Measurements from ENCODE around the gene METAP1. TPM values are rescaled to one million over a fixed set of nuclear protein-coding genes. Genes with fewer than 3 reads are reported as not detected.
A peak's percentile ranks its signal among the peaks of the same experiment; 100 is the strongest.
"Not testable (repeated sequence)": the region's sequence is repeated elsewhere in the genome, so short reads cannot be mapped to it uniquely, and the experiment has no call there.

Gene METAP1
- total RNA-seq, 1 donor from 2014 or later = 20.3 TPM

DNA sequence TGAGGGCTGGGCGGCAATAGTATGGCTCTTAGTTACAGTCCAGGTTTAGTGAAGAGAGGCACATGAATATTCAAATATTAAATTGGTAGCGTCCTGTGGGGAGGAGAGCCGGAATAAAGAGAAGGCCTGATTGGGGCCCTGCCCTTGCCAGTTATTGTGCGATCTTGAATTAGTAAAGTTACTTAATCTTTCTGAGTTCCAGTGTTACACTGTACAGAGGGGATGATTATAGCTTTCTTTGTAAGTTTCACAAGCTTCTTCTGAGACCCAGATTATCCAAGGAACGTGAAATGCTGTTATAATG lies 1.2 kb downstream of the METAP1 start:
- DNase-seq (ENCODE audit: low read depth in 2 of 2) = peak in 1 of 2 donors; percentile 1

DNA sequence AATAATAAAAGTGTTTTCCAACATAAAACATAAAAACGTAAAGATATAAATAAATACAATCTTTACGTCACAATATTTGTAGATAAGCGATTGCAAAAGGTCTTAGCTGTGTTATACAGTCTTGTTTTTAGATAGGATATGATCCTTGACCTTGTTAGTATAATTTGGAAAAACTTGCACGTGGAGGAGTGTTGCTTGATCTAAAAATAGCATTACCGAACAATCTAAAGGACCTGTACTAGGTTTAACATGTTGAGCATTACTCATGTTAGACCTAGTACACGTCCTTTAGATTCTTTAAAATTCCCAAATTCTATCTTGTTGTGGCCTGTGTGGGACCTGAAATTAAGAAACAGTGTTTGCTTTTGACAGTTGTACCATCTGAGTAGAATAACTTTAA lies 1.6 kb downstream of the METAP1 start:
- DNase-seq (ENCODE audit: low read depth in 2 of 2) = no peak

DNA sequence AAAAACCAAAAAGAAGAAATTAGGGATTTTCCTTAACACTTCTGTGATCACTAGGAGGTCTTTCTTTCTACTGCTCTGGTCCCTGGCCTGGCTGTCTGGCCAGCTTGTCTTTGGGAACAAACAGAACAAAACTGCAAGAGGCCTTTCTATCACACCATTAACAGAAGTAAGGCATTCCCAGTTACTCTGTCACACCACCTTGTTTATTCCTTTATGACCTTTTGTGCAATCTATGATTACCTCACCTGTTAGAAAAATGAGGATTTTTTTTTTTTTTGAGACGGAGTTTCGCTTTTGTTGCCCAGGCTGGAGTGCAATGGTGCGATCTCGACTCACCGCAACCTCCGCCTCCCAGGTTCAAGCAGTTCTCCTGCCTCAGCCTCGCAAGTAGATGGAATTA lies 3.0 kb downstream of the METAP1 start:
- DNase-seq (ENCODE audit: low read depth in 2 of 2) = no peak

DNA sequence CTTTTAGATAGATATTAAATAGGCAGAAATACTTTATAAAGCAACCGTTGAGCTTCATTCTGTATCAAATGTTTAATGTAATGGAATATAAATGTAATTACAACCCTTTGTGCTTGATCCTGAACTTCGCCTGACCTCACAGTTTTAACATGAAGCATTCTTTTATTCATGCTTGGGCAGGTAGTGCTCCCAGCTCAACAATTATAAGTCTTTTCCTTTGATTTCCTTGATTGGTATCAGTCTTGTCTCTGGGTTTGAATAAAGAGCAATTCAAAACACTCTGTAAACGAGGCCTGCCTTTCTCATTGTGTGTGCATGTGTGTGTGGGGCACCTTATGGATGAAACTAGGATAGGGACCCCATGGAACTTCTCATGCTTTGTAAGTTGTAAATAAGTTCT lies 6.8 kb downstream of the METAP1 start:
- no peak for DNase-seq (ENCODE audit: low read depth in 2 of 2)

DNA sequence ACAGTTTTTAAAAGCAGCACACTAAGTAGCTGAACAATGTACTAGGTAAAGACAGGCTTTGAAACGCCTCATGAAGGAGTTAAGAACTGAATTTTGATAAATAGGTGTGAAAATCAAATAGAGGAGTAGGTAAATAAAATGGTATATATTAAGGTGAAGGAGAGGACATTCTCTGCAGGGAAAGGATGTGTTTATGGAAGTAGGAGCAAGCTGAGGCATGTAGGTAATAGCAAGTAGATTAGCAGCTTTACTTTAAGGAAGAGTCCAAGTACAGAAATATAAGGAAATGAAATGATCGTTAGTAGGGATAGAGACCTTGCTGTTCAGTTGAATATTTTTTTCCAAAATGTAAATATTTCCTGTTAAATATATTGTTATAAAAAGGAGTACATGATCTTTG lies 12.5 kb downstream of the METAP1 start:
- no peak for DNase-seq (ENCODE audit: low read depth in 2 of 2)

DNA sequence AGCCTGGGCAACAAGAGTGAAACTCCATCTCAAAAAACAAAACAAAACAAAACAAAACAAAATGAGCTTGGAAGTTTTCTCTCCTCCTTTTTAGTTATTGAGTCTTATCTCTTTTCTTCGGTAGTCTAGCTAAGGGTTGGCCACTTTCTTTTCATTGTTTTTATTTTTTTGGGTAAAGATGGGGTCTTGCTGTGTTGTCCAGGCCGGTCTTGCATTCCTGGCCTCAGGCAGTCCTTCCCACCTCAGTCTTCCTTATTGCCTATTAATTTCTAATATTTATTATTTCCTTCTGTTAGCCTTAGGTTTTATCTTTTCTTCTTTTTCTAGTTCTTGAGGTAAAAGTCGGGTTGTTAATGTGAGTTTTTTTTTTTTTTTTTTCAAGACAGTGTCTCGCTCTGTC lies 16.4 kb downstream of the METAP1 start:
- no peak for DNase-seq (ENCODE audit: low read depth in 2 of 2)

DNA sequence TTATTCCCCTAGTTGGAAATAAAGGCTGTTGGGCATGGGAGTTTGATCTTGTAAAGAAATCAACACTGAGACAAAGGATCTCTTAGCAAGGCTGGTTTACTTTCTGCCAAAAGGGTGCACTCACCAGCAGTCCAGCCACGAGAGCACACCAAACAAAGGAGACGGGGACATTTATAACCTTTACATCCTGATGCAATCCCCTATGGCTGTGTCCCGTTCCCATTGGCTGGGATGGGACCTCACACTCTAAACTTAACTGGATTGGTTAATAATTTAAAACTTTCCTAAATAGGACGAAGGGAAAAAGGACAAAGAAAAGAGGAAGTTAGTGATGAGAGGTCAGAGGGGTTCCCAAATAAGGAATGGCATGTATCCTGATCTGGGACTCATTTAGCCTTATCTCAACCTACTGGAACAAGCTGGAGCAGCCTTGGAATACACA lies 17.9 kb downstream of the METAP1 start:
- peak in 1 of 2 donors; percentile 7 for DNase-seq (ENCODE audit: low read depth in 2 of 2)

DNA sequence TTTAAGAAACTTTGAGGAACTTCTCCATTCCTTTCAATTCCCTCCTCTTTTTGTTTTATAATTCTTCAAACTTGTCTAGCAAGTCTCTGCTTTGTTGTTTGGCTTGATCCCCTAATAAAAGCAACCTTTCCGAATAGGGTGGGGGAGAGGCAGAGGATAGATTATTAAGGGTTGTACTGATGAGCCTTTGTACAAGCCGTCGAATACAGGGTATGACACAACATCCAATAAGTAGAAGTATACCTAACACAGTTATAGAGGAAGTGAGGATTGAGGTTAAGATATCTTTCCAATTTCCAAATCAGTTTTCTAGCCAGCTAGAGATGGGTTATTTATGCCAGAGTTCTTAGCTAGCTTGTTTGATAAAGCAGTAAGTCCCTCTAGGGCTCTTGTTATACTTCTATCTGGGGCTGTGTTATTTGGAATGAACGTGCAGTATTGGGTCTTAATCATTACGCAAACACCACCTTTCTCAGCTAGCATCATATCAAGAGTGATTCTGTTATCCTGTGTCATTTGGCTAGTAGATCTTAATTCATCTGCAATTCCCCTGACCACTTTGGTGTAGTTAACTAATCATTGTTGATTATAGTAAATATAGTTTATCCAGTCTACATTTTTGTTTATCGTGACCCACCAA lies 18.5 kb downstream of the METAP1 start:
- no peak for DNase-seq (ENCODE audit: low read depth in 2 of 2)

DNA sequence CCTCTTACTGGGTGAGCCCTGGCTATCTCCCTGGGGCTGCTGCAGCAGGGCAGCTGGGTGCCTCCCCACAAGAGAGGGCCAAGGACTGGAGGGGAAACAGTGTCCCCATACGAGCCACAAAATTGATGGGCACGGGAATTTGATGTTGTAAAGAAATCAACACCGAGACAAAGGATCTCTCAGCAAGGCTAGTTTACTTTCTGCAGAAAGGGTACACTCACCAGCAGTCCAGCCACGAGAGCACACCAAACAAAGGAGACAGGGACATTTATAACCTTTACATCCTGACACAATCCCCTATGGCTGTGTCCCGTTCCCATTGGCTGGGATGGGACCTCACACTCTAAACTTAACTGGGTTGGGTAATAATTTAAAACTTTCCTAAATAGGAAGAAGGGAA lies 25.9 kb downstream of the METAP1 start:
- no peak for DNase-seq (ENCODE audit: low read depth in 2 of 2)

DNA sequence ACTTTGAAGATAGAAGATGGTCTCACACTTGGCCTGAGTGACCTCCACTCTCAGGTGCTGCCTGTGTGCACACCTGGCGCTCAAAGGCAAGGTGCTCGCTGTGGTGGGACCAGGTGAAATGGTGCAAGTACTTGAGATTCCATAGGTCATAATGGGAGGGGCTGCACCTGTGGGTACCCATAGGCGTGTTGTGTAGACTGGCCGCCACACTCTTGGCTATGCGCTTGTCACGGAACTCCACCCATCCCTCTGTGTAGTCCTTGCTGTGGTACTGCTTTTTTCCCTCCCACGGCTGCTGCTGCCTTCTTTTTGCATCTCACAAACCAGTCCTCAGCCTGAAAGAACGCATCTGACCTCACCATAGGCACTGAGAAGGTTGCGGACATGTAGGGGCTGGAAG lies 27.0 kb downstream of the METAP1 start:
- no peak for DNase-seq (ENCODE audit: low read depth in 2 of 2)

DNA sequence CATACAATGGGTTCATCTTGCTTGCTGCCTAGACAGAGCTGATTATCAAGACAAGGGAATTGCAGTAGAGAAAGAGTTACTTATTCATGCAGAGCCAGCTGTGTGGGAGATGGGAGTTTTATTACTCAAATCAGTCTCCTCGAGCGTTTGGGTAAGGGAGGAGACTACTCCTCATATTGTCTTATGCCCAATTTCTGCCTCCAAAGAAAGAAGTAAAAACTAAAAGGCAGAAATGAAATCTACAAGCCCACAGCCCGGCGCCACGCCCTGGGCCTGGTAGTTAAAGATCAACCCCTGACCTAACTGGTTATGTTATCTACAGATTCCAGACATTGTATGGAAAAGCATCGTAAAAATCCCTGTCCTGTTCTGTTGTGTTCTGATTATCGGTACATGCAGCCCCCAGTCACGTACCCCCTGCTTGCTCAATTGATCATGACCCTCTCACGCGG lies 28.3 kb downstream of the METAP1 start:
- not testable (repeated sequence) for DNase-seq (ENCODE audit: low read depth in 2 of 2)

DNA sequence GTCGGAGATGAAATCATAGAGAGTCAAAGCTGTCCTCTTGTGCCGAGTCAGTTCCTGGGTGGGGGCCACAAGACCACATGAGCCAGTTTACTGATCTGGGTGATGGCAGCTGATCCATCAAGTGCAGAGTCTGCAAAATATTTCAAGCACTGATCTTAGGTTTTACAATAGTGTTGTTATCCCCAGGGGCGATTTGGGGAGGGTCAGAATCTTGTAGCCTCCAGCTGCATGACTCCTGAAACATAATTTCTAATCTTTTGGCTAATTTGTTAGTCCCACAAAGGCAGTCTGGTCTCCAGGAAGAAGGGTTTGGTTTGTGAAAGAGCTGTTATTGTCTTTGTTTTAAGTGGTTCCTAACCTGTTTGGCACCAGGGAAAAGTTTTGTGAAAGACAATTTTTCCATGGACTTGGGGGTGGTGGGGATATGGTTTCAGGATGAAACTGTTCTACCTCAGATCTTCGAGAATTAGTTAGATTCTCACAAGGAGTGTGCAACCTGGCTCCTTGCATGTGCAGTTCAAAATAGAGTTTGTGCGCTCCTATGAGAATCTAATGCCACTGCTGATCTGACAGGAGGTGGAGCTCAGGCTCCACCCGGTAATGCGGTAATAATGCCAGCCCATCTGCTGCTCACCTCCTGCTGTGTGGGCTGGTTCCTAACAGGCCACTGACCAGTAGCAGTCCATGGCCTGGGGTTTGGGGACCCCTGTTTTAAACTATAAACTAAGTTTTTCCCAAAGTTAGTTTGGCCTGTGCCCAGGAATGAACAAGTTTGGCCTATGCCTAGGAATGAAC lies 29.2 kb downstream of the METAP1 start:
- DNase-seq (ENCODE audit: low read depth in 2 of 2) = peak in 1 of 2 donors; percentile 3

DNA sequence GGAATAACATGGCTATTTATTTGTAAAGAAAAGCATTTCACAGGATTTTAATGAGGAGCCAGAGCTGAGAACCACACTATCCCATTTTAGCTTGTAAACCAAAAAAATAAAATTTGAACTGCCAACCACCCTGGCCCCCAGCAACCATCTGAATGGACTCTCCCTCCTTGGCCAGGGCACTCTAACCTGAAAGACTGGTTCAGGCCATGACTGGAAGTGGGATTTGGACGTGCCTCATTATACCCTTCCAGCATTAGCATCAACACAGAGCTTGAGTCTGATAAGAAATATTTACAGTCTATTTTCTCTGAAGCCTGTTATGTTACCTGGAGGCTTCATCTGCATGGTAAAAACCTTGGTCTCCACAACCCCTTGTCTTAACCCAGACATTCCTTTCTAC lies 30.0 kb downstream of the METAP1 start:
- DNase-seq (ENCODE audit: low read depth in 2 of 2) = no peak

DNA sequence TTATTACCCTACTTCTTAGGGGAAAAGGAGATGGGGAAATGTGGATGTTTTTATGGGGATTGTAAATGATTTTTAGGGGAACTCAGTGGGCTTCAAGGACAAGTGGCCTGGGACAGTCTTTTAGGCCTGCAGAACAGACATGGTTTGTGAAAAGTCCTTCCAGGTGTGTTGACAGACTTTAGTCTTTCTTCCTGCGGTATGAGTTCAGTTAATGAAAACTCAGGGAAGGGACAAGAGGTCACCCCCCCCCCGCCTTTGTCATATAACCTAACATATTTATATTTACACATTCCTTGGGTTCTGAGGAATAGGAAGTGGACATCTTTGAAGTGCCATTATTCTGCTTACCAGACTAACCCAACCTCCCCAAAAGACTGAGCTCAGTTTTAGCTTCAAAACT lies 31.8 kb downstream of the METAP1 start:
- DNase-seq (ENCODE audit: low read depth in 2 of 2) = no peak

DNA sequence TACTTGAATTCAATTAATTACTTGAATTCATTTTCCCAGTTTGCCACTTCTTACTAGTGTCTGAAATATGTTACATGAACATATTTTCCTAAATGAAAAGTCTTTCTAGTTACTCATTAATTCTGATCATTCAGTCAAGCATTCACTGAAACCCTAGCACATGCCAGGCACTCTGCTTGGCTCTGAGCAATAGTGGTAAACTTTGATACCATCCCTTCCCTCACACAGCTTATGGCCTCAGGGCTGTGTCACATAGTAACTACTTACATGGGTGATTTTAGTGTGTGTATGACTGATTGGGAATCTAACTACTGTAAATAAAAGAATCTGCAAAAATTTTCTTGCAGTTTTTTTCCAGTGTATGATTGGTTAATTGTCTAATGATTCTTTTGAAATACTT lies 32.7 kb downstream of the METAP1 start:
- no peak for DNase-seq (ENCODE audit: low read depth in 2 of 2)

DNA sequence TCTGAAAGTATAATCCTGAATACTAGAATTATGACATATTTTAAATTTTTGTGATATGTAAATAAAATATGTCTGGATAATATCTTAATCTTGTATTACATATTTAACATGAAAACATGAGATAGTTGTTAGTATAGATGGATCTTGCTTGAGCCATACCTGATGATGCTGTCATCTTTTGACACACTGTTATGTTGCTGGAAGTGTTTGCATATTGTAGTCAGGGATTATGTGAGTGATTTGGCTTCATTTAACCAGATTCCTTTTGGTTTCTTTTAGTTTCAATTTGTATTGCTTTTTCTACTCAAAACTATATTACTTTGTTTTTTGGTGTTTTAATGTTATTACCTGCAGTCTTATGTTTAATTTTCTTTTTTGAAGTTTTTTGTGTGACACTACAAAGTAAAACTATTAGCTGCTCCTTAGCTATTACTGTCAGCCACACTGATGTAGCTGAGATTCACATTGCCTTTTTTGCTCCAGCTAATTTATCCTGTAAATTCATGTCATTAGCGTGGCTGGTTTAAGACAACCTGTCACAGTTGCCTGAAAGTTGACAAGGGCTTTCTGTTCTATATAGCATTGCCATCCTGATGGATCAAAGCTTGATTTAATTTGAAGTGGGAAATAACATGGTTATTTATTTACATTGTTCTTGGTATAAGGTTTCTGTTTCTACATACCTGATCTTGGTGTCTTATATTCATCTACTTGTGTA lies 33.7 kb downstream of the METAP1 start:
- DNase-seq (ENCODE audit: low read depth in 2 of 2) = no peak

DNA sequence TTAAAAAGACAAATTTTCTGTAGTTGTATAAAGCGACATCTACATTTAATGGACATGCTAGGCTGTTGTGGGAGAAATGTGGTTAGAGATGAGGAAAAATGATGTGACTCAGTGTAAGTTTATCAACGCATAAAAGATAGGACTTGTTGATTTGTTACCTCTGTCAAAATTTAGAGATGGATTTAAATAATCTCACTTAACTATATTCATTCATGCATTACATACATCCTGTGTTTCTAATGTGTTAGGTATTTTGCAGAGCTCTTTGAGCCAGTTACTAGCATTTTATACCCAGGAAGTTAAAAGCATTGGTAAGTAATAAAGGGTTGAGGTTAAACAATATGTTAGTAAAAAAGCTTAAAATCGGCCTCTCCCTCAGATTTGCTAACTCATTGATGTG lies 34.3 kb downstream of the METAP1 start:
- no peak for DNase-seq (ENCODE audit: low read depth in 2 of 2)

DNA sequence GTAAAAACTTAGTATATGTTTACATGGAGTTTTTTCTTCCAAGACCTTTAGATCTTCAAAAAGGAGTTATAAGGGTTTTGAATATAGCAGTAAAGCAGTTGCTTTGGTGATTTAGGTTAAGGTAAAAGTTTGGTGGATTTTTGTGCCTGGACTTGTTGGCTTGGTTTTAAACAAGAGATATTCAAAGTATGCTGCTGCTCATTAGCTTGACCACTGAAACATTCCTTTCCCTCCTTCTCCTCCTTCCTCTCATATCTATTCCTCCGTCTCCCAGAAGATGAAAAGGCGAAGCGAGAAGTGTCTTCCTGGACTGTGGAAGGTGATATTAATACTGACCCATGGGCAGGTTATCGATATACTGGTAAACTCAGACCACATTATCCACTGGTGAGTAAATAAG lies 38.4 kb downstream of the METAP1 start:
- no peak for DNase-seq (ENCODE audit: low read depth in 2 of 2)

DNA sequence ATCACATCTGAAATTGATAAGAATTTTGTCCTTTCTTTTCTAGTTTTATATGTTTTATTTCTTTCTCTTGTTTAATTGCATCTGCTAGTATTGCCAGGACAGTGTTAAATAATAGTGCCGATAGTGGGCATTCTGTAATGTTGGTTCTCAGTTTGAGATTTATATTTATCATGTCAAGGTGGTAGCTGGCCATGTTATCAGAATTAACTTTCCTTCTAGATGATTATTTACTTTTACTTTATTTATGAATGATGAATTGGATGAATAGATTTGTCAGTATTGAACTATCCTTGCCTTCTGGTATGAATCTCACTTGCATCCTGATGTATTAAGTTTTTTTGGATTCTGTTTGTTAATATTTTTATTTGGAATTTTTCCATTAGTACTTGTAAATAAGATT lies 42.7 kb downstream of the METAP1 start:
- no peak for DNase-seq (ENCODE audit: low read depth in 2 of 2)

DNA sequence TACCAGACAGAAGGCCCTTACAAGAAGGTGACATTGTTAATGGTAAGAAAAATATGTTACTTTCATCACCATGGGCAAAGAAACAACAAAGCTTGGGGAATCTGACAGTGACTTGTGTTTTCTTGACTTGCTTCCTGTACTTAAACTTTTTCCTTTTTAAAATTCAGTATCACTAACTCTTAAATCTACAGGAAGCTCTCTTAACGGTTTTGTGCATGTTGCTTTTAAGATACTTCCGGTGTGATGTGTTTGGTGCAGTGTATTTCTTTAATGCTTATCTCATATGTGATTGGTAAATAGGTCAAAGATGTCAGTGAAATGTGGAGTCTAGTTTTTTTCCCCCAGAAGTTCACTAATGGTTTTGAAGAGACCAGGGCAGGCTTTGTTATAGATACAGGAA lies 47.8 kb downstream of the METAP1 start:
- DNase-seq (ENCODE audit: low read depth in 2 of 2) = no peak

DNA sequence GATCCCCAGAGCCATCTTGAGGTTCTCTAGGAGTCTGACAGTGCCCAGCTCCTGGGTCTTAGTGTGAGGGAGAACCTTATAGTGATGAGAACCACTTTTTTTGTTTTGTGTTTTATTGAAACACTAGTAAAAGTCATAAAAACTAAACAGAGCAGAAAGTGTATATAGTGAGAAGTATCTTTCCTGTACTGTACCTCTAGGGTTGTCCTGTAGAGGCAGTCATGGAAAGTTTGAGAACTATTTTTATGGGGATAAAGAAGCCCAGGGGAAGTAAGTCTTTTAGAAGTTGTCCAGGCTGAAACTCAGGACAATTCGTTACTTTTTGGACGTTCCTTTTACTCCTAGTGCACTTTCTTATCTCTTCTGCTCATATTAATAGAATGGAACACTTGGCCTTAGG lies 52.2 kb downstream of the METAP1 start:
- no peak for DNase-seq (ENCODE audit: low read depth in 2 of 2)

DNA sequence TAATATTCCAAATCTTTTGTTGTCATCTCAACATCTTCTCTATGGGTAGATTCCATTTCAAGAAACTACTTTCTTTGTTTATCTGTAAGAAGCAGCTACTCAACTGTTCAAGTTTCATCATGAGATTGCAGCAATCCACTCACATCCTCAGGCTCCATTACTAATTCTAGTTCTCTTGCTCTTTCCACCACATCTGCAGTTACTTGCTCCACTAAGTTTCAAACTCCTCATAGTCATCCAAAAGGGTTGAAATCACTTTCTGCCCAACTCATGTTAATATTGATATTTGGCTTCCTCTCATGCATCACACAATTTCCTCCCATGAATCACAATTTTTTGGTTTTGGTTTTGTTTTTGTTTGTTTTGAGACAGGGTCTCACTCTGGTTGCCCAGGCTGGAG lies 57.4 kb downstream of the METAP1 start:
- no peak for DNase-seq (ENCODE audit: low read depth in 2 of 2)
